Measurements from ENCODE around the gene CLEC4A.
"Not testable (repeated sequence)": the region's sequence is repeated elsewhere in the genome, so short reads cannot be mapped to it uniquely, and the experiment has no call there.

CLEC4A gene

DNA sequence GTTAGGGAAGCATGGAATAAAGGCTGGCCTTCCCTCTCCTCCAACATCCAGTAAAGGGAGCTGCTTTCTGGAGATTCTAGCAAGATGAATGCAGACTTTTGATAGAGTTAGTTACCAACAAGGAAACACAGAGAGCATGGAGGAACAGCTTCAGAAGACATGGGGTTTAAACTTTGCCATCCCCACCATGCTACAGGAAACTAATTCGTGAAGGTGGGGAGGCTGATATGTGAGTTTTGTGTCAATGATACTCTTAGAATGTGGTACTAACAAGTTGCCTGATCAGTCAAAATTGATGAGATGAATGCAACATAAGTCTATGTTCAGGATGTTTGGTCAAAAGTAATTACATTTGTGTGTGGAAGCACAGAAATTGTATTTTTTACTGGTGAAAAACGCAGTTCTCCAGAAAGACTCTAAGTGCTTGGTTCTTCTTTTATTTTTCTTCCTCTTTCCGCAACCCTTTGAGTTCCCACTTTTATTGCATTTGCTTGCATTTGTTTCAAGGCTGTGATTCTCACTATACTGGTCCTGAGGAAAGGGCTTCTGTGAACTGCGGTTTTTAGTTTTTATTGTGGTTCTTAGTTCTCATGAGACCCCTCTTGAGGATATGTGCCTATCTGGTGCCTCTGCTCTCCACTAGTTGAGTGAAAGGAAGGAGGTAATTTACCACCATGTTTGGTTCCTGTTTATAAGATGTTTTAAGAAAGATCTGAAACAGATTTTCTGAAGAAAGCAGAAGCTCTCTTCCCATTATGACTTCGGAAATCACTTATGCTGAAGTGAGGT lies at the start of gene CLEC4A:
TSS of gene CLEC4A (plus strand) at position 494 of the 789 bp plus-strand sequence. CDS start at position 756, 262 bp downstream.
- no peak for DNase-seq

DNA sequence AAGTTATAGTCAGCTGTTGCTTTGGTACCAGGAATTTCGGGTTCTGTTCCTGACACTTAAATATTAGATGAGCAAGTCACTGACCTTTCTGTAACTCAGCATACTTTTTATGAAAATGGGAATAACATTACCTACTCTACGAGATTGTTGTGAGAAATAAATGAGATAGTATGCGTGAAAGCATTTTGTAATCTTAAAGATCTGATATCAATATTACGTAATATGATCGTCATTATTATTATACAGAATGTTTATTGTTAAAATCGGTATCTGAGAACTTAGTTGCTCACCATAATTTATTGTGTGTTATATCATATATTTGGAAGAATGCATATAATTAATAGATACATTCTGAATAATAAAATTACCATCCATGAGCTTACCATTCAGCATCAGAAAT lies 47.5 kb upstream of the CLEC4A start:
- no peak for DNase-seq

DNA sequence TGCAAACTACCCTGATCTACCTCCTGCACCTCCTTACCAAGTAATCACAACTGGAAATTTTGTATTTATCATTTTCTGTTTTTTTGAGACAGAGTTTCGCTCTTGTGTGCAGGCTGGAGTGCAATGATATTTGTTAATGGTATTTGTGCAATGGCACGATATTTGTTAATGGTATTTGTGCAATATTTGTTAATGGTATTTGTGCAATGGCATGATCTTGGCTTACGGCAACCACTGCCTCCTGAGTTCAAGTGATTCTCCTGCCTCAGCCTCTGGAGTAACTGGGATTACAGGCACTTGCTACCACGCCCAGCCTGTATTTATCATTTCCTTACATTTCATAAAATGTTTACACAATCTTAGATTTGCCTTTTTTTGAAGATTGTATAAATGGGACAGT lies 47.1 kb upstream of the CLEC4A start:
- no peak for DNase-seq

DNA sequence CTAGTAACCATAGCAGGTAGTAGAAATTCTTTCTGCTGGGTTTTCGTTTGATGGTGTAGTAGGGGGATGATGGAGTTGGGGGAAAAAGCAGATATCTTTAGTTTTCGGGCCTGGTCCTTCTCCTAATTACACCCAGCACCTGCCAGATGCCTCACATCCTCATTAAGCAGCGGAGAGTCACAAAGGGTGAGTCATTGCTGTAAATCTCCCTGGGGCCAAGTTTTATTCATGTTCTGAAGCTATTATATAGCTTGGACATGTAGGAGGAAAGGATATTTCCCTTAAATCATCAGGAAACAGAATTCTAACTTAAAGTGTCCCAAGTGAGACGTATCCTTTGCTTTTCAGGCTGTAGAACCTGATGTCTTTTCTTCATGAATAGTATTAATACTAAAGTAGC lies 46.2 kb upstream of the CLEC4A start:
- DNase-seq: no peak

DNA sequence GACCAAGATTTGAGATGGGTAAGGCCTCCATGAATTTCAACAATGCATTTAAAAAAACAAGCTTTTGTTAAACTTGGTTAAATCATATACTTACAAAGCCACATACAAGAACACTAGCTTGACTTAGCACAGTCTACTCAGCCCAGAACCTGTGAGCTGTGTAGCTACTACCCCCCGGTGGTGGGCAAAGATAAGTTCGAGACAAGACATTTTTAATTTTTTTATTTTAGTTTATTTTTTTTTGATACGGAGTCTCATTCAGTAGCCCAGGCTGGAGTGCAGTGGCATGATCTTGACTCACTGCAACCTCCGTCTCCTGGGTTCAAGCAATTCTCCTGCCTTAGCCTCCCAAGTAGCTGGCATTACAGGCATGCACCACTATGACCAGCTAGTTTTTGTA lies 45.0 kb upstream of the CLEC4A start:
- DNase-seq: peak in 1 of 2 experiments; percentile 21

DNA sequence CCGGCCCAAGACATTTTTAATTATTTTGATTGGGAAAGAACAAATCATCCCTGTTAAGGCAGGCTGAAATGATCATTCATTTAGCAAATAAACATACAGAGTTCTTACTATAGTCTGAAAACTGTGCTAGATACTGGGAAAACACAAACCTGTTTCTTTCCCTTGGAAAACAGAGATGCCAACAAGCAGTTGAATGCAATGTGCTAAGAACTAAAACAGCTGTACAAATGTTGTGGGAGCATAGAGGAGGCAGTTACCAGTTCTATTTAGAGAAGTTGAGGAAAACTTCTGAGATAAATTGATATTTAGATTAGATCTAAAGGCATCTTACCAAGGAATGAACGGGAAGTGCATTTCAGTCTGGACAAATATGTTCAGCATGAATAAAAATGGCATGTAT lies 44.5 kb upstream of the CLEC4A start:
- no peak for DNase-seq

DNA sequence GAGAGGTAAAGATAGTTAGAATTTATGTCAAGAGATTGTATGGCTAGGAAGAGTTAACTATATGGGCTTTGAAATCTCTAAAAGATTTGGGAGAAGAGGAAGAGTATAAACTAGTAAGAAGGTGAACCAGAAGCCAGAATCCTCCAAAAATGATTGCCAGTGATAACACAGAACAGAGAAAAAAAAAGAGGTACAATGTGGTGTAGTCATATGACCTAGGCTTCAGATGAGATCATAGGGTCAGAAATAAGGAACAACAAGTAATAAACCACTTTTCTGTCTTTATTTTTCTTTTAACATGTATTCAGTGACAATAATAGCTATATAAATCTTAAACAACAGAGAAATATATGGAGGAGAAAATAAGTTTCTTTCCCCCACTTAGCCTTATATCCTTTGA lies 43.3 kb upstream of the CLEC4A start:
- DNase-seq: no peak

DNA sequence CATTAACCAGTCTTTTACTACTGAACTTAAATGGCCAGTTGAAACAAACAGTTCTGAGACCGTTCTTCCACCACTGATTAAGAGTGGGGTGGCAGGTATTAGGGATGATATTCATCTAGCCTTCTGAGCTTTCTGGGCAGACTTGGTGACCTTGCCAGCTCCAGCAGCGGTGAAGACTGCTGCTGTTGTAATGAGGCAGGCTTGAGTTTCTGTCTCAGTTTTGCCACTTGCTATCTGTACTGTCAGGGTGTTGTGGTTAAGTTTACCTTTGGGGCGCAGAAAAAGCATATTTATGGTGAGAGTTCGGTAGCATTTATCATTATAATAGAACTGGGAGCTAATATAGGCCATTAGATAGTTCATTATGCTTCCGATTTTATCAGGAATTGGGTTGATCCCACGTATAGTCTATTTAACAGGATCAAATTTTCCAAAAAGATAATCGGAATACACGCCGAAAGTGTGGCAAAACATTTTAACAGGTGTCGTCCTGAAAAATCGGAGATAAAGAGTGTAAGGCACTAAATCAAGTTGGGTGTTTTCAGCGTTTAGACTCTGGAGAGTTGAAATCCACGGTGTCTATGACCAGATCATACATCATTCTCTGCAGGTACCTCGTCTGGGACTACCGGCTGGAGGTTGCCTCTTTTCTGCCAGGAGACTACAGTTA lies 42.0 kb upstream of the CLEC4A start:
- no peak for DNase-seq

DNA sequence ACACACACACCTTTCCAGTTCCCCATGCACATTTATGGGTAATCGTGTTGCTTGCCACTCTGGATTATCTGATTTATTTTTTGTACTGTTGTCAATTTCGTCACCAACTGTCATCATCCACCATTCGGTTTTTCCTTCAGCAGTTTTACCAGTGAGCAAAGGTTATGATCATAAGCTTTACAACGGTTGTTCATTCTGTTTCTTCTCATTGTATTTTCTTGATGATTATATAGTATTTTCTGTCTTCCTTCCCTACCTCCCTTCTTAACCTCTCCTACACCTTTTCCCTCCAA lies 40.7 kb upstream of the CLEC4A start:
- DNase-seq: no peak

DNA sequence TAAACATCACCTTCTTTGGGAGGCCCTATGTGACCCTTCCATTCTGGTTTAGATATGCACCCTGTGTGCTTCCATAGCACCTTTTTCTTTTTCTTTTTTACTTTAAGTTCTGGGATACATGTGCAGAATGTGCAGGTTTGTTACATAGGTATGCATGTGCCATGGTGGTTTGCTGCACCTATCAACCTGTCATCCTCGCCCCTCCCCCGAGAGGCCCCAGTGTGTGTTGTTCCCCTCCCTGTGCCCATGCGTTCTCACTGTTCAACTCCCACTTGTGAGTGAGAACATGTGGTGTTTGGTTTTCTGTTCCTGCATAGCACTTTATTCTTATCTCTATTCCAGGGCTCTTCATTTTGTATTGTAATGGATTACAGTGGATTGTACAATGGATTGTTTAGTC lies 39.1 kb upstream of the CLEC4A start:
- DNase-seq: not testable (repeated sequence)

DNA sequence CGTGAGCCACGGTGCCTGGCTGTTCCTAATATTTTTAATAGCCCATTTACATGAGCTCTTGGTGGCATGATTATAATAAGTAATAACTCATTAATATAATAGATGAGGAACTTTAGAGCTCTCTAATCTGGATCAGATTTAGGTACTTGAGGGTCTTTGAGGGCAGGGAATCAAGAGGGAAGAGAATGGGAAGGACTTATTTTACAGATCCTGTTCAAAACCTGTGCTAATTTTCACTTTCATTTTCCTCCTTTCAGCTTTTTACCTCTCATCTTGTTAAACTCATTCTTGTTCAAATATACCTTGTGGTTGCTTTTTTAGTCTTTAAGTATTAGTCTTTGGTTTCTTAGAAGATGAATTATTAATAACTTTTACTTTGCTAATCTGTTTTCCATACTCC lies 35.8 kb upstream of the CLEC4A start:
- no peak for DNase-seq

DNA sequence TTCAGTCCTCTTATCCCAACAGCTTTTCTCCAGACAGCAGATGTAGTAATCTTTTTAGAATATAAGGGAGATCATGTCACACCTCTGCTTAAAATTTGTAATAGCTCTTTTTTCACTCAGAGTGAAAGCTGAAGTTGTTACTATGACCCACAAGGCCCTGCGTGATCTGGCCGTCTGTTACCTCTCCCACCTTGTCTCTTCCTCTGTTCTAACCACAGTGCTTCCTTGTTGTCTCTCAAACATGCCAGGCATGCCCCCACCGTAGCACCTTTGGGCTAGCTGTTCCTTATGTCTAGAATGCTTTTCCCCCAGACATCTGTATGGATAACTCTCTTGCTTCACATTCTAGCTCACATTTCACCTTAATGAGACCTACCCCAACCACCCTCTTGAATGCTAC lies 34.8 kb upstream of the CLEC4A start:
- DNase-seq: no peak

DNA sequence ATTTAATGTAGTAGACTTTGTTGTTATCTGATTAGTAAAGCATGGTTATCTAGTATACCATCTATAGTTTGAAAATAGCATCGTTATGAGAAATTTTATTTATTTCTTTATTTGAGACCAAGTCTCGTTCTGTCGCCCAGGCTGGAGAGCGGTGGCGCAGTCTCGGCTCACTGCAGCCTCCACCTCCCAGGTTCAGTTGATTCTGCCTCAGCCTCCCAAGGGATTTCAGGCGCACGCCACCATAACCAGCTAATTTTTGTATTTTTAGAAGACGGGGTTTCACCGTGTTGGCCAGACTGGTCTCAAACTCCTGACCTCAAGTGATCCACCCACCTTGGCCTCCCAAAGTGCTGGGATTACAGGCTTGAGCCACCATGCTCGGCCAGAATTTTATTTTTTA lies 34.1 kb upstream of the CLEC4A start:
- not testable (repeated sequence) for DNase-seq

DNA sequence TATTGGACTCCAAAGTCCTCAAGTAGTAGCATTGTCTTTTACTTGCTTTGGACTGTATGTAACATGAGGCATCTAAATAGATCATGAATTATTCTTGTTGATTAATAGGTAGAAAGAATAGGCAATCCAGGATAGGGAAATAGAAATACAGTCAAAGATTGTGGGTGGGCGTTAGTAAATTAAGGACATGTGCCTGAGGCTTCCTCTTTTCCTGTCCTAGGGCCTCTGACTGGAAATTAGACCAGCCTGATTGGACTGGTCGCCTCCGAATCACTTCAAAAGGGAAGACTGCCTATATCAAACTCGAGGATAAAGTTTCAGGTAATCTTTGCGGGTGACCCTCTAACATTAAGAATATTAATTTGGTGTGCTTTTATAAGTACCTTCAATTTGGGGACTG lies 33.7 kb upstream of the CLEC4A start:
- DNase-seq: no peak

DNA sequence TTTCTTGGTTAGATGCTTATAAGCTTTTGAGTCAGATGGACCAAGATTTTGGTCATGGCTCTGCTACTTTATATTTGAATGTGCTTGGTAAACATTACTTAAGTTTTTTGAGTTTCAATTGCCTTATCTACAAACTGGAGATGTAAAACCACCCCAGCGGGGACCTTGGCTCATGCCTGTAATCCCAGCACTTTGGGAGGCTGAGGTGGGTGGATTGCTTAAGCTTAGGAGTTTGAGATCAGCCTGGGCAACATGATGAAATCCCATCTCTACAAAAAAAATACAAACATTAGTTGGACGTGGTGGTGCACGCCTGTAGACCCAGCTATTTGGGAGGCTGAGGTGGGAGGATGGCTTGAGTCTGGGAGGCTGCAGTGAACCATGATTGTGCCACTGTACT lies 30.1 kb upstream of the CLEC4A start:
- no peak for DNase-seq

DNA sequence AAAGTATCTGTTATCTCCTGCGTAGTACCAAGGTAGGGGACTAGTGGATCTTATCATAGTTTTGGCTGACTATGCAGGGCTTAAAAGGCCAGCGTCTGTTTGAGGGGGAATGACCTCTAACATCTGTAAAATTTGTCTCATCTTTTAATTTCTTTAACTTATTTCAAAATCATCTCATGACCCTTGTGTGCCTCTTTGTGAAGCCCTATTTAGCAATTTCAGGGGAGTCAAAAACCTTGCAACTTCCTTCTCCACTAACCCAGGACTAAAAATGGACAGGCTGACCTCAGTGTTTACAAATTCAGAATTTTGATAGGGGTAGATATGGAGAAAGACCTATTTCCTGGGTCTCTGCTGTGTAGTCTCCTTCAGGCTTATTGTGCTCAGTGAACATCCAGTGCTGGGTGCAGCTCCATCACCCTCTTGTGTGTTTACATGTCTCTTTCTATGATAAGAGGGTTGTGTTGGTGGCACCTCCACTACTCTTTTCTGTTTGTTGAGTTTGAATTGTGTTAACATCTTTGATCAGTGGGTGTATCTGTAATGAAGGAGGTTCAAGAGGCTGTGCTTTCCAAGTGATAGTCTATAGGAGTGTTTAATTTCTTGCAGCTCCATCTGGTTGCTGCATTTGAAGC lies 27.0 kb upstream of the CLEC4A start:
- DNase-seq: no peak

DNA sequence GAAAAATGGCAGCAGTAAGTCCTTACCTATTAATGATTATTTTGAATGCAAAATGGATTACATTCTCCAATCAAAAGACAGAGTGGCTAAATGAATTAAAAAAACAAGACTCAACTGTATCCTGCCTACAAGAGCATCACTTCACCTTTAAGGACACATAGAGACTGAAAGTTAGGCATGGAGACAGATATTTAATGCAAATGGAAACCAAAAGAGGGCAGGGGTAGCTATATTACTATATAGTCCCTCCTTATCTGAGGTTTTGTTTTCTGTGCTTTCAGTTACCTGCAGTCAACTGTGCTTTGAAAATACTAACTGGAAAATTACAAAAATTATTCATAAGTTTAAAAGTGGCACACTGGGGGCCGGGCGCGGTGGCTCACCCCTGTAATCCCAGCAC lies 24.2 kb upstream of the CLEC4A start:
- DNase-seq: no peak

DNA sequence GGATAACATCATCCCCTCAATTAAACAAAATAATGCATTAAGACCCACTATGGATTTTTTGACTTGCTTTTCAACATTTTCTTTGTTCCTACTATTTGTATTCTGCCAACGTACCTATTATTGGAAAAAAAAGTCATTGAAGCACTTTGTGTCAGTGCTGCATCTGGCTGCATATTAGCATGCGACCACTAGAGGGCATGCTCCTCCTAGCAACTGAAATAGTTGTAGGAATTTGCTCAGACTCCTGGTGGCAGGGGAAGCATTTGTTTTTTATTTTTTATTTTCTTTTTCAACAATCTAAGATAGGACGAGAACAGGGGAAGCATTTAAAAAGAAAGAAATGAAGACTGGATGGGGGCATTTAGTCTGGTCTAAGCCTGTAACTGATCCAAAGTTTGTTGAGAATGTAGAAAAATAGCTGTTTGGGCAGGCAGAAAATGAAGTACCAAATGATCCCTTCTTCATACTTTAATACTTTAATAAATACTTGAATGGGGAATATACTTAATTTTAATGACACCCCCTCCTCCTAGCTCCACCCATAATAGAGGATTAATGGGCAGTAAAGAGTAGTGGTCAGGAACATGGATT lies 14.5 kb upstream of the CLEC4A start:
- peak; percentile 31 to 70 for DNase-seq

DNA sequence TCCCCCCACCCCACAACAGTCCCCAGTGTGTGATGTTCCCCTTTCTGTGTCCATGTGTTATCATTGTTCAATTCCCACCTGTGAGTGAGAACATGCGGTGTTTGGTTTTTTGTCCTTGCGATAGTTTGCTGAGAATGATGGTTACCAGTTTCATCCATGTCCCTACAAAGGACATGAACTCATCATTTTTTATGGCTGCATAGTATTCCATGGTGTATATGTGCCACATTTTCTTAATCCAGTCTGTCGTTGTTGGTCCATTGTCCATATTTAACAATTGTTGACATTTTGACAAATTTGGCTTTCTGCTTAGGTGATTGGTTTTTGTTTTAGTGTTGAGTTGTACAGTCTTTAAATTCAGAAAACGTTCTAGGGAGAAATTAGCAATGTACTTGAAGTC lies 10.3 kb upstream of the CLEC4A start:
- not testable (repeated sequence) for DNase-seq

DNA sequence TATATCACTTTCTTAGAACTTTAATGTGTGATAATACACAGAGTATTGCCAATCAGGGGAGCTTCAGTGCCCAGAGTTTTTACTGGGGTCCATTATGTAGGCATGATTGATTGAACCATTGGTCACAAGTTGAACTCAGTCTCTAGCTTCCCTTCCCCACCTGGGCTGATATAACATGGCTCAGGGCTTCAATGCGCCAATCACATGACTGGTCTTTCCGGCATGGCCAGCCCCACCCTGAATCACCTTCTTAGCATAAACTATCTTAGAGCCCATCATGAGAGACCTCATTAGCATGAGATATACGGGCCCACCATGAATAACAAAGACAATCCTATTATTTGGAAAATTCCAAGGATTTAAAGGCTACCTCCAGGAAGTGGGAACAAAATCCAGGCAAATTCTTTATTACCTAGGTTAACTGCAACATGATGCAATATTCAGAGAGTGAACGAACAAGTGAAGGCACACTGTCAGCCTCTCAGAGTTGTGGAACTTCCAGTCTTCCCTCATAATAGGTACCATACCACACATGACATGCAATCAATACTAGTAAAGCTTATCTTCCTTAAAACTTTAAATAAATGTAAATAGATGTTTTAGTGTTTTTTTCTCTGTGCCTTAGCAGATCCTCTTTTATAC lies 3.2 kb upstream of the CLEC4A start:
- DNase-seq: no peak

DNA sequence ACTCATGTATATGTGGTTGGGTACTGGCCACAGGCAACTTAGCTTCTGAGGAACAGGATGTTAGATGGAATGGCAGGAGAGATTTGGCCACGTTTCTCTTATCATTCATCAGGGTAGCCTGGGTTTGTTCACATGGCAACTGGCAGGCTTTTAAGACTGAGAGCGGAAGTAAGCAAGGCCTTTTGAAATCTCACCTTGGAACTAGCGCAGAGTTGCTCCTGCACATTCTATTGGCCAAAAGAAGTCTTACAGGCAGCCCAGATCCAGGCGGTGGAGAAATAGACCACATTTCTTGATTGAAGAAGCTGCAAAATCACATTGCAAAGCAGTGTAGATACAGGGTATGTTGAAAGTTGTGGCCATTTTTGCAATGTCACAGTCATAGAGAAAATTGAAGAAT lies 3.7 kb downstream of the CLEC4A start:
- no peak for DNase-seq

DNA sequence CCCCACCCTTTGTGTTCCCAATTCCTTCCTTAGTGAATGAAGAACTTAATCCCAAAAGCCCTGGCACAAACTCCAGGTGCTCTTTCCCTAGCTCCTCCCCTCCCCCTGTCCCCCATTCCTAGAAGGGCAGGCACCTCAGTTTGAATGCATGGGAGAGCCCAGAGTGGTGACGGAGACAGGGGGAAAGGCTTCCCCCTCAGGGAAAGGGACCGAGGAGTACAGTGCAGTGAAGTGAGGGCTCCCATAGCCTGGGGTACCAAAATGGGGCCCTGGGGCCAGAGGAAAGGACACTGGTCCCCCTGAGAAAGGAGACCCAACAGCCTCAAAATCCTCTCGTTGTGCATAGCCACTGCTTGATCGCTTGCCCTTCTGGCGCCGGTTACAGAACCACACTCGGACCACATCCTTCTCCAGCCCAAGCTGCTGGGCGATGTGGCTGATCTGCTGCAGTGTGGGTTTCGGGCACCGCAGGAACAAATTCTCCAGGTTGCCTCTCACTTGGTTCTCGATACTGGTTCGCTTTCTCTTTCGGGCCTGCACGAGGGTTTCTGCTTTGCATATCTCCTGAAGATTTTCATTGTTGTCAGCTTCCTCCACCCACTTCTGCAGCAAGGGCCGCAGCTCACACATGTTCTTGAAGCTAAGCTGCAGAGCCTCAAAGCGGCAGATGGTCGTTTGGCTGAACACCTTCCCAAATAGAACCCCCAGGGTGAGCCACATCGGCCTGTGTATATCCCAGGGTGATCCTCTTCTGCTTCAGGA lies 10.4 kb downstream of the CLEC4A start:
- not testable (repeated sequence) for DNase-seq
